ENCODE results near the gene NTSR1. TPM values are rescaled to one million over a fixed set of nuclear protein-coding genes. Genes with fewer than 3 reads are reported as not detected.

Gene NTSR1
- total and polyA plus RNA-seq, 2 of the 13 experiments (the other 11 are each of a cell fraction or from before 2014, with no cell fraction given): 0.09 to 0.12 TPM

GRCh38 chr20:62796699-62797491 is 88.3 kb downstream of the NTSR1 start (continued):
- TF ChIP-seq ZMYM4 (CRISPR knock-in tag; IDR thresholded peaks at IDR 0.05) (0 out of 2 replicates have a peak, but pooled peaks have one; percentile 4), NPAS2 (CRISPR knock-in tag; IDR thresholded peaks at IDR 0.05; ENCODE audit: borderline replicate concordance) (no peak), ARNT2 (CRISPR knock-in tag; IDR thresholded peaks at IDR 0.05; ENCODE audit: low read depth) (no peak), CERS6 (CRISPR knock-in tag; IDR thresholded peaks at IDR 0.05) (no peak), ZNF292 (CRISPR knock-in tag; IDR thresholded peaks at IDR 0.05; ENCODE audit: borderline replicate concordance, low read depth) (no peak), ZNF891 (CRISPR knock-in tag; IDR thresholded peaks at IDR 0.05) (no peak; the same call in 1 of the 2 replicates), HOMEZ (CRISPR knock-in tag; IDR thresholded peaks at IDR 0.05; ENCODE audit: low read depth) (no peak), ZNF710 (CRISPR knock-in tag; IDR thresholded peaks at IDR 0.05; ENCODE audit: borderline replicate concordance) (no peak), ZNF883 (CRISPR knock-in tag; IDR thresholded peaks at IDR 0.05; ENCODE audit: not compliant biosample characterization) (peak; percentile 20), ZNF414 (CRISPR knock-in tag; IDR thresholded peaks at IDR 0.05) (no peak), RARG (CRISPR knock-in tag; IDR thresholded peaks at IDR 0.05; ENCODE audit: low read depth) (no peak), SMAD3 (CRISPR knock-in tag; IDR thresholded peaks at IDR 0.05) (no peak), POLR2AphosphoS5 (IDR thresholded peaks at IDR 0.05; ENCODE audit: low read depth, low read length) (no peak), ZNF546 (CRISPR knock-in tag; conservative IDR thresholded peaks at IDR 0.05) (no peak), ZNF326 (CRISPR knock-in tag; IDR thresholded peaks at IDR 0.05; ENCODE audit: borderline replicate concordance) (no peak), ZNF549 (CRISPR knock-in tag; IDR thresholded peaks at IDR 0.05) (no peak)
- TF ChIP-seq, protein P1, sequence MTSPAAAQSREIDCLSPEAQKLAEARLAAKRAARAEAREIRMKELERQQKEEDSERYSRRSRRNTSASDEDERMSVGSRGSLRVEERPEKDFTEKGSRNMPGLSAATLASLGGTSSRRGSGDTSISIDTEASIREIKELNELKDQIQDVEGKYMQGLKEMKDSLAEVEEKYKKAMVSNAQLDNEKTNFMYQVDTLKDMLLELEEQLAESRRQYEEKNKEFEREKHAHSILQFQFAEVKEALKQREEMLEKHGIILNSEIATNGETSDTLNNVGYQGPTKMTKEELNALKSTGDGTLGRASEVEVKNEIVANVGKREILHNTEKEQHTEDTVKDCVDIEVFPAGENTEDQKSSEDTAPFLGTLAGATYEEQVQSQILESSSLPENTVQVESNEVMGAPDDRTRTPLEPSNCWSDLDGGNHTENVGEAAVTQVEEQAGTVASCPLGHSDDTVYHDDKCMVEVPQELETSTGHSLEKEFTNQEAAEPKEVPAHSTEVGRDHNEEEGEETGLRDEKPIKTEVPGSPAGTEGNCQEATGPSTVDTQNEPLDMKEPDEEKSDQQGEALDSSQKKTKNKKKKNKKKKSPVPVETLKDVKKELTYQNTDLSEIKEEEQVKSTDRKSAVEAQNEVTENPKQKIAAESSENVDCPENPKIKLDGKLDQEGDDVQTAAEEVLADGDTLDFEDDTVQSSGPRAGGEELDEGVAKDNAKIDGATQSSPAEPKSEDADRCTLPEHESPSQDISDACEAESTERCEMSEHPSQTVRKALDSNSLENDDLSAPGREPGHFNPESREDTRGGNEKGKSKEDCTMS (CRISPR knock-in tag; conservative IDR thresholded peaks at IDR 0.05): no peak
- TF ChIP-seq, protein P2, sequence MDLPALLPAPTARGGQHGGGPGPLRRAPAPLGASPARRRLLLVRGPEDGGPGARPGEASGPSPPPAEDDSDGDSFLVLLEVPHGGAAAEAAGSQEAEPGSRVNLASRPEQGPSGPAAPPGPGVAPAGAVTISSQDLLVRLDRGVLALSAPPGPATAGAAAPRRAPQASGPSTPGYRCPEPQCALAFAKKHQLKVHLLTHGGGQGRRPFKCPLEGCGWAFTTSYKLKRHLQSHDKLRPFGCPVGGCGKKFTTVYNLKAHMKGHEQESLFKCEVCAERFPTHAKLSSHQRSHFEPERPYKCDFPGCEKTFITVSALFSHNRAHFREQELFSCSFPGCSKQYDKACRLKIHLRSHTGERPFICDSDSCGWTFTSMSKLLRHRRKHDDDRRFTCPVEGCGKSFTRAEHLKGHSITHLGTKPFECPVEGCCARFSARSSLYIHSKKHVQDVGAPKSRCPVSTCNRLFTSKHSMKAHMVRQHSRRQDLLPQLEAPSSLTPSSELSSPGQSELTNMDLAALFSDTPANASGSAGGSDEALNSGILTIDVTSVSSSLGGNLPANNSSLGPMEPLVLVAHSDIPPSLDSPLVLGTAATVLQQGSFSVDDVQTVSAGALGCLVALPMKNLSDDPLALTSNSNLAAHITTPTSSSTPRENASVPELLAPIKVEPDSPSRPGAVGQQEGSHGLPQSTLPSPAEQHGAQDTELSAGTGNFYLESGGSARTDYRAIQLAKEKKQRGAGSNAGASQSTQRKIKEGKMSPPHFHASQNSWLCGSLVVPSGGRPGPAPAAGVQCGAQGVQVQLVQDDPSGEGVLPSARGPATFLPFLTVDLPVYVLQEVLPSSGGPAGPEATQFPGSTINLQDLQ (CRISPR knock-in tag; IDR thresholded peaks at IDR 0.05): no peak
